ENCODE measurements around the gene FARS2. TPM values are rescaled to one million over a fixed set of nuclear protein-coding genes. Genes with fewer than 3 reads are reported as not detected.

FARS2 gene
- total and polyA plus RNA-seq, 8 donors: 15.1 to 20.3 (median 17.9) TPM

DNA sequence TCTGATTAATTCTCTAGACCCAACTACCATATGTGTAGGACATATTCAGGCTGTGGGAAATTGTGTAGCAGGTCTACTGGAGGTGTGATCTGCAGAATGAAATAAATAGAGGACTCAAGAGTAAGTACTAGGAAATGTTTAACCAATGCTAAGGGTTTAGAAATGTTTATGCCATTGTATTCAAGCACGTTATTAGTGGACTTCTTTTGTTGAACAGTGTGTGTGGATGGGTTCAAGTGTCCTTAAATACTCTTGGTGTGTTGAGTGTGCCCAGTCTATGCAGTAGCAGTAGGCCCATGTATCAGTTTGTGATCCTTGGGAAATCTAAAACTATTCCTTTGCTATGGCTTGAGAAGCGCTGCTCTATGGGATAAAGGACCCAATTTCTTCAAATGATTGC, 112.1 kb downstream of the FARS2 start:
- DNase-seq (no peak), ATAC-seq (peak; percentile 72)
- Histone ChIP-seq H3K27ac (no peak overlapping the region), H3K27me3 (no peaks in the 10 kb centered on the region), H3K9me3 (no peaks in the 10 kb centered on the region), H3K4me1 (no peaks in the 10 kb centered on the region), H3K4me3 (no peak overlapping the region), H3K36me3 (peaks cover 0 to 10% of the 10 kb centered on the region in 2 donors)
- intact Hi-C loops (cut with DNase I): no loop called here
- TF ChIP-seq, protein P1, sequence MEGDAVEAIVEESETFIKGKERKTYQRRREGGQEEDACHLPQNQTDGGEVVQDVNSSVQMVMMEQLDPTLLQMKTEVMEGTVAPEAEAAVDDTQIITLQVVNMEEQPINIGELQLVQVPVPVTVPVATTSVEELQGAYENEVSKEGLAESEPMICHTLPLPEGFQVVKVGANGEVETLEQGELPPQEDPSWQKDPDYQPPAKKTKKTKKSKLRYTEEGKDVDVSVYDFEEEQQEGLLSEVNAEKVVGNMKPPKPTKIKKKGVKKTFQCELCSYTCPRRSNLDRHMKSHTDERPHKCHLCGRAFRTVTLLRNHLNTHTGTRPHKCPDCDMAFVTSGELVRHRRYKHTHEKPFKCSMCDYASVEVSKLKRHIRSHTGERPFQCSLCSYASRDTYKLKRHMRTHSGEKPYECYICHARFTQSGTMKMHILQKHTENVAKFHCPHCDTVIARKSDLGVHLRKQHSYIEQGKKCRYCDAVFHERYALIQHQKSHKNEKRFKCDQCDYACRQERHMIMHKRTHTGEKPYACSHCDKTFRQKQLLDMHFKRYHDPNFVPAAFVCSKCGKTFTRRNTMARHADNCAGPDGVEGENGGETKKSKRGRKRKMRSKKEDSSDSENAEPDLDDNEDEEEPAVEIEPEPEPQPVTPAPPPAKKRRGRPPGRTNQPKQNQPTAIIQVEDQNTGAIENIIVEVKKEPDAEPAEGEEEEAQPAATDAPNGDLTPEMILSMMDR (IDR thresholded peaks at IDR 0.05): no peak

DNA sequence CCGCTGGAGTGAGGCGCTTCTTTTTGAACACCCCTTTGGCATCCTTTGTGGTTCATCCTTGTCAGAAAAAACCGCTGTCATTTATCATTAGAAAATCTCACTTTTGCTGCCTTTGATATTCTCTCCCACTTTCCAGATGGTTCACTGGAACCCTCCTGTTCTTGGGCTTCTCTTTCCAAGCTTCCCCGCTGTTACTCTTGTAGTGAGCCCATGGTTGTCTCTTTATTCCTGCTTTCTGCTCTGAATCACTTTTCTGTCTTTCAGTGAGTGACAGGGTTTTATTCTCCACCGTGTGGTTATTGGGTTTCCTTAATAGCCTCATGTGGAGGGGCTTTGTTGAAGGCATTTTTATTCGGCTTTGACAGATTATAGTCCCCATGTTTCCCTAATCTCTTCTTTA, 117.0 kb downstream of the FARS2 start:
- Histone ChIP-seq H3K4me1 (no peaks in the 10 kb centered on the region), H3K27ac (no peak overlapping the region), H3K4me3 (no peak overlapping the region), H3K36me3 (no peaks in the 10 kb centered on the region), H3K27me3 (no peaks in the 10 kb centered on the region), H3K9me3 (no peaks in the 10 kb centered on the region)
- intact Hi-C loops (cut with DNase I): no loop called here
- no peak for ATAC-seq
- TF ChIP-seq, protein P1 (IDR thresholded peaks at IDR 0.05): no peak
- no peak for DNase-seq

DNA sequence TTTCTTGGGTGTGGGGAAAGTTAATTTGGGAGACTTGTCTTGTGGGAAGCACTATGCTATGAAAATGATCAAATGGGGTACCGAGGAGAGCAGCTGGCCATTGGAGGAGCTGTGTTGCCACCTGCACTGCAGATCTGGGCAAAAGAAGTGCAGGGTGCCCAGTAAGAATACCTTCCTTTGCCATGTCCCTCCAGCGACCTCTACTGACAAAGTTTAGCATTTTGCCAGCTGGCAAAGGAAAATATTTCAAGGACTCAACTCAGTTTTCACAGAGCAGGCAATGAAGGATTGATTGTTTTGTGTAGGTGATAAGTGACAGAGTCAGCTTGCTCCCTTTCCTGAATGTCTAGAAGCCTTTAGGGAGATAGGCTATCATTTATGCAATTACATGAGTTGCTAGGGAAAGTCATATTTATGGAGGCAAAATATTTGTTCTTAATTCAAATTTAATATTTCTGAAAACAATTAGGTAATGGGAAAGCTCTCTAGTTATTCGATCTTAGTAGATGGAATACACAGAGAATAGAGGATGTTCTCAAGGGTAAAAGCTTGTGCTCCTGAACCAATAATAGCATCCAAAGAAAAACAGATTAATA, 118.4 kb downstream of the FARS2 start:
- Histone ChIP-seq H3K27ac (no peak overlapping the region), H3K36me3 (no peaks in the 10 kb centered on the region), H3K9me3 (no peaks in the 10 kb centered on the region), H3K27me3 (no peaks in the 10 kb centered on the region), H3K4me3 (no peak overlapping the region), H3K4me1 (no peaks in the 10 kb centered on the region)
- ATAC-seq (peak; percentile 69), DNase-seq (no peak)
- intact Hi-C loops (cut with DNase I): no loop called here
- TF ChIP-seq, protein P1 (IDR thresholded peaks at IDR 0.05): peak in 1 of 2 donors; percentile 48

DNA sequence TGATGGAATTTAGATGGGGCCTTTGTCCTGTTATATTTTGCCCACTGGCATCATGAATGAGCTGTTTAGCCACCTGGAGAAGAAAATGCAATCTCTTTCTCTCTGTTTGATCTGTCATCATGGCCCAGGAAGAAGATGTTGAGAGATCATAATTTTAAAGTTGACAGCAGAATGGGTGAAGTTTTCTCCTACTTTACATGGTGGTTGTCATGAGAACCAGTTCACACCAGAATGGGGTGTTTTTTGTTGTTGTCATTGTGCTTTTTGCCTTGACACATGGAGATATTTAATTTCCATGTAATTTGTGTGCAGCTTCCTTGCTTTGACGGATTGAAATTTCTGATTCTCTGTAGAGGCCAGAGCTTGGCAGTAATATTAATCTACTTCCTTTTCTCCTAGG, 122.5 kb downstream of the FARS2 start:
- Histone ChIP-seq H3K4me1 (no peaks in the 10 kb centered on the region), H3K27ac (no peak overlapping the region), H3K36me3 (no peaks in the 10 kb centered on the region), H3K4me3 (no peak overlapping the region), H3K9me3 (no peaks in the 10 kb centered on the region), H3K27me3 (no peaks in the 10 kb centered on the region)
- ATAC-seq: no peak
- intact Hi-C loops (cut with DNase I): no loop called here
- no peak for DNase-seq
- TF ChIP-seq, protein P1 (IDR thresholded peaks at IDR 0.05): no peak

DNA sequence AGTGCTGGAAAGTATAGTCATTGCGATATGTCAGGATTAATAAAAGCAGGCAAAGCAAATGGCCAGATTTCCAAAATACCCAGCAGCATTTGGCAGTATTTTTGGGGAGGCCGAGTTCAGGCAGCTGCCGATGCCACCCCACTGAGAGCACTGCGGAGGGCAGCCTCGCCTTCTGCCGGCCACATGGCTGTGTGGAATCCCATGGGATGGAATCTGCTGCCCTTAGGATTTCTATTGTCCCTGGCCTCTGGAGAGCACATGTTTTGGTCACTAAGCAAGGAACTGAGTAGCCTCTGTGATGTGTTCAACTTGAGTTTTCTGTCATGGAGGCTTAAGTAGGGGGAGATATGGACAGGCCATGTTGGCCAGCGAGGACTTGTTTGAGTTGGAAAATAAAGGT, 123.0 kb downstream of the FARS2 start:
- Histone ChIP-seq H3K27ac (no peak overlapping the region), H3K36me3 (no peaks in the 10 kb centered on the region), H3K9me3 (no peaks in the 10 kb centered on the region), H3K4me1 (no peaks in the 10 kb centered on the region), H3K27me3 (no peaks in the 10 kb centered on the region), H3K4me3 (no peak overlapping the region)
- TF ChIP-seq, protein P1 (IDR thresholded peaks at IDR 0.05): no peak
- ATAC-seq (no peak), DNase-seq (no peak)
- intact Hi-C loops (cut with DNase I): no loop called here
